SK-N-MC (cell line): Measurements from ENCODE around the gene CARD19.

Source experiments
- DNase-seq: peaks from one replicate; pipeline ENCODE4 v3.0.0-alpha.2; 2011; ENCODE audit warnings: low read depth, low spot score
- H3K27ac ChIP-seq: fragments of 200-600 bp; sonication (generic); 2 replicates; pipeline ENCODE4 v1.5.1; 2016; ENCODE audit warnings: mixed run types
- H3K36me3 ChIP-seq: fragments of 200-600 bp; sonication (generic); 2 replicates; pipeline ENCODE4 v1.6.1; 2017; ENCODE audit warnings: antibody characterized with exemption, low read length, mixed read lengths; ENCODE audit not compliant: insufficient read depth
- H3K4me3 ChIP-seq: fragments of 200-600 bp; sonication (generic); 2 replicates; pipeline ENCODE4 v1.5.1; 2016
- H3K9ac ChIP-seq: fragments of 200-600 bp; sonication (generic); 2 replicates; pipeline ENCODE4 v1.8.0; 2017; ENCODE audit warnings: mixed run types, mixed read lengths; ENCODE audit not compliant: insufficient read length
- H3K9me3 ChIP-seq: fragments of 200-600 bp; sonication (generic); 2 replicates; pipeline ENCODE4 v1.6.1; 2017; ENCODE audit warnings: low read depth, mild to moderate bottlenecking, antibody characterized with exemption, low read length, moderate library complexity, mixed read lengths
- EZH2 ChIP-seq: fragments of 200-600 bp; sonication (generic); IDR thresholded peaks from one replicate; pipeline ENCODE4 v1.6.1; 2017; ENCODE audit warnings: antibody characterized with exemption
- FOXP2 ChIP-seq: optimal IDR thresholded peaks from 2 replicates; pipeline ENCODE3; 2011; ENCODE audit warnings: mild to moderate bottlenecking, moderate library complexity; ENCODE audit not compliant: insufficient read depth; ENCODE audit errors: extremely low read length, control extremely low read depth
- POLR2AphosphoS5 ChIP-seq: IDR thresholded peaks from 2 replicates; pipeline ENCODE4 v1.6.1; 2012; ENCODE audit warnings: mild to moderate bottlenecking, low read depth, low read length, borderline replicate concordance

Gene CARD19

DNA sequence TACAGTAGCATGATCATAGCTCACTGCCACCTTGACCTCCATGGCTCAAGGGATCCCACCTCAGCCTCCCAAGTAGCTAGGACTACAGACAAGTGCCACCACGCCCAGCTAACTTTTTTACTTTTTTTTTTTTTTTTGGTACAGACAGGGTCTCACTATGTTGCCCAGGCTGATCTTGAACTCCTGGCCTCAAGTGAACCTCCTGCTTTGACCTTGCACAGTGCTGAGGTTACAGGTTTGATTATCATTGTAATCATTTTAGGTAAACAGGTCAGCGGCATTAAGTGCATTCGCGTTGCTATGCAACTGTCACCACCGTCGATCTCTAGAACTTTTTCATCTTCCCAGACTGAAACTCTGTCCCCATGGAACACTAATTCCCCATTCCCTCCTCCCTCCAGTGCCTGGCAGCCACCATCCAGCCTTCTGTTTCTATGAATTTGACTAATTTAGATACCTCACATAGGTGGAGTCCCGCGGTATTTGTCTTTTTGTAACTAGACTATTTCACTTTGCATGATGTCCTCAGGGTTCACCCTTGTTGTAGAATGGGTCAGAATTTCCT lies 5.8 kb upstream of the CARD19 start:
- TF ChIP-seq EZH2: no peak
- no peak for TF ChIP-seq FOXP2
- TF ChIP-seq POLR2AphosphoS5: no peak
- Histone ChIP-seq H3K9me3 (no peaks in the 10 kb centered on the region), H3K36me3 (no peaks in the 10 kb centered on the region), H3K9ac (no peak overlapping the region), H3K4me3 (no peak overlapping the region), H3K27ac (no peak overlapping the region)
- DNase-seq: no peak

DNA sequence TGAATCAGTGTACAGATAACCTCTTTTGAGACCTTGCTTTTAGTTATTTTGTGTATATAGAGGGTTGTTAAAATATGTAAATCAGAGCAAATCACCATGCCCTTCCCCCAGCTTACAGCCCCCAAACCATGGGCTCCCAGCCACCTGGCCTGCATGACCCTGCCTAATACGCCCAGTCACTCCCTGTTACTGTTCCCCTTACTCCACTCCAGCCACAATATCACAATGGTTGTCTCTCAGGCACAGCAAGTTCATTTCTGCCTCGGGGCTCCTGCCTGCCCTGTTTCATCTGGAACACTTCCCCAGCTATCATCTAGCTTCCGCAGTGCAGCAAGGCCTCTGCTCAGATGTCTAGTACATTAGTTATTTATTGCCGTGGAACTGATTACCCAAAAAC lies 5.0 kb upstream of the CARD19 start:
- TF ChIP-seq EZH2: no peak
- TF ChIP-seq FOXP2: no peak
- TF ChIP-seq POLR2AphosphoS5: no peak
- no peak overlapping the region for H3K9ac ChIP-seq
- no peak for DNase-seq
- no peaks in the 10 kb centered on the region for H3K9me3 ChIP-seq
- no peak overlapping the region for H3K27ac ChIP-seq
- no peaks in the 10 kb centered on the region for H3K36me3 ChIP-seq
- no peak overlapping the region for H3K4me3 ChIP-seq

DNA sequence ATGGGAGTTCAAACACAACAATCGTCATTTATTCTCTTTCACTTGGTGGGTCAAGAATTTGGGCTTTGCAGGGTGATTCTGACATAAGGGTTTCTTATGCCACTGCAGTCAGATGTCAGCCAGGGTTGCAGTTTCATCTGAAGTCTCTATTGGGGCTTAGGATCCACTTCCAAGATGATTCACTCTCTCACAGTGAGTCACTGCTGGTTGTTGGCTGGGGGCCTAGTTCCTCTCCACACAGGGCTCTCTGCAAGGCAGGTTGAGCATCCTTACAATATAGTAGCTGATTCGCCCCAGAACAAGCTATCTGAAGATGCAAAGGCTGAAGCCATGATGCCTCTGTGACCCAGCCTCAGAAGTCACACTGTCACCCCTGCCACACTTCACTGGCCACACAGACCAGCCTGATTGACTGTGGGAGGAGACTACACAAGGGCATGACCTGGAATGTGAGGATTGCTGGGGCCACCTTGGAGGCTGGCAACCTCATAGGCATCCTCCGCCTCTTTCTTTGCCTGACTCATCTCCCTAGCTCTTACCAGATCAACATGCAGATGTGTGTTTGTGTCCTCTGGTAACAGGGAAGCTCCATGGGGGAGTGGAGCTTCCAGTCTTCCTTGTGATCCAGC lies 4.5 kb upstream of the CARD19 start:
- no peaks in the 10 kb centered on the region for H3K36me3 ChIP-seq
- TF ChIP-seq FOXP2 (no peak), POLR2AphosphoS5 (no peak), EZH2 (no peak)
- H3K27ac ChIP-seq: no peak overlapping the region
- H3K9ac ChIP-seq: no peak overlapping the region
- no peak overlapping the region for H3K4me3 ChIP-seq
- H3K9me3 ChIP-seq: no peaks in the 10 kb centered on the region
- DNase-seq: no peak

DNA sequence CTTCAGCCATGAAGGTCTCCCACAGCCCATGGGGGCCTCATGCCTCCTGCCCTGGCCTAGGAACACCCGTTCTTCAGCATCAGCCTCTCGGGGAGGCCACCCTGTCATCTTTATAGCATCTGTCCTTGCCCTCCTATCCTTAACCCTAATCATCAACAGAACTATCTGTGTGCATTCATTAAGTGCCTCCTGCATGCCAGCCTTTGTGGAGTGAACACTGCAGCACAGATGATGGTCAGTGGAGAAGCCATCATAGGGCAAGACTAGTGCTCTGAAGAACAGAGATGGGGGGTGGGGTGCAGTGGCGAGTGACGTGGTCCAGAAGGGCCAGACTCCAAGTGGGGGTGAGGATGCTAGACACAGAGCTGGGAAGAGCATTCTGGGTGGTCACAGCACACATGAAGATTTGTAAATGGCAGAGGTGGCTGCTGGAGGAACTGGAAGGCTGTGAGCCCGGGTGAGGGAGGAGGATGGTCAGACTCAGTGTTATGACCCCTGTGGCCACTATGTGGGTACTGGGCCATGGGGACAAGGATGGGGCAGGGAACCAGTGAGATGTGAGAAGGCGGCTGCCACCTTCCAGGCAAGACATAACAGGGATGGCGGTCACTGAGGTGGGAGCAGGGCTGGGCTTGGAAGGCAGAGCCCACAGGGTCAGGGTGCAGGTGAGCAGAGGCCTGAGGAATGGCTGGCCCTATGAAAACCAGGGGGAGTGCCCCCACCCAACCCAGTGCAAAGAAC lies 3.6 kb upstream of the CARD19 start:
- H3K27ac ChIP-seq: 0 out of 2 replicates have a peak overlapping the region, but pooled peaks have one; percentile 25
- no peaks in the 10 kb centered on the region for H3K36me3 ChIP-seq
- DNase-seq: no peak
- no peak overlapping the region for H3K9ac ChIP-seq
- no peaks in the 10 kb centered on the region for H3K9me3 ChIP-seq
- H3K4me3 ChIP-seq: no peak overlapping the region
- TF ChIP-seq FOXP2: no peak
- no peak for TF ChIP-seq EZH2
- no peak for TF ChIP-seq POLR2AphosphoS5

DNA sequence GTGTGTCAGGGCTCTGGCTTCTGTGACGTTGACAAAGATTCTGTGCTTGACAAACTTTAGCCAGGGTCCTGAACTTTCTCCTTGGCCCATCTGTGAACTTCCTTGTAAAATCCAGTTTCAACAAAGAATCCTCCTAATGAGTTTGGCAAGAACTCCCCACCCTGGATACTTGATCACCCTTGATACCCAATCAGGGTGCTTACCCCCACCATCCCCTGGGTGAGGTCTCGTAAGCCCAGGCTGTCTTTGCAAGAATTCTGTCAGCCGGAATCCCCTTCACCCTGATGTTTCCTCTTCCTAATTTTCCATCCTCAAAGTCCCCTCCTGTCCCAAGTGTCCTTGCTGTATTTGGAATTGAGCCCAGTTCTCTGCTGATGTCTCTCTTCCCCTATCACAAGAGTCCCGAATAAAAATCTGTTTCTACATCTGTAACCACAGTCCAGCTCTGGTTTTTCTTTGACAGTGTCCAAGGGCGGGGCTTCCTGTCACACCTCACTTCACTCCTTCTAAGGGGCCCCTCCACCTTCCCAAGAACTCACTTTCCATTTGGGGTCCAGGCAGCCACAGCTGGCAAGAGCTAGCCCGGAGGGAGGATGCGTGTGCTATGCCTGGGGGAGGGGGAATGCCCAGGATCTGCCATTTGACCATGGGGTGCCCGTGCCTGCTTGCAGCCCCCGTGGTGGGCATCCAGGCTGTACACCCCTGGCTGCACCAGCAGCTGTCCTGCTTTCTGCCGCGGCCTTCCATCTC lies 2.7 kb upstream of the CARD19 start:
- TF ChIP-seq POLR2AphosphoS5: no peak
- no peak for TF ChIP-seq FOXP2
- no peak for TF ChIP-seq EZH2
- 0 out of 2 replicates have a peak overlapping the region, but pooled peaks have one; percentile 25 for H3K27ac ChIP-seq
- H3K9me3 ChIP-seq: no peaks in the 10 kb centered on the region
- no peaks in the 10 kb centered on the region for H3K36me3 ChIP-seq
- no peak overlapping the region for H3K4me3 ChIP-seq
- DNase-seq: no peak
- H3K9ac ChIP-seq: no peak overlapping the region

DNA sequence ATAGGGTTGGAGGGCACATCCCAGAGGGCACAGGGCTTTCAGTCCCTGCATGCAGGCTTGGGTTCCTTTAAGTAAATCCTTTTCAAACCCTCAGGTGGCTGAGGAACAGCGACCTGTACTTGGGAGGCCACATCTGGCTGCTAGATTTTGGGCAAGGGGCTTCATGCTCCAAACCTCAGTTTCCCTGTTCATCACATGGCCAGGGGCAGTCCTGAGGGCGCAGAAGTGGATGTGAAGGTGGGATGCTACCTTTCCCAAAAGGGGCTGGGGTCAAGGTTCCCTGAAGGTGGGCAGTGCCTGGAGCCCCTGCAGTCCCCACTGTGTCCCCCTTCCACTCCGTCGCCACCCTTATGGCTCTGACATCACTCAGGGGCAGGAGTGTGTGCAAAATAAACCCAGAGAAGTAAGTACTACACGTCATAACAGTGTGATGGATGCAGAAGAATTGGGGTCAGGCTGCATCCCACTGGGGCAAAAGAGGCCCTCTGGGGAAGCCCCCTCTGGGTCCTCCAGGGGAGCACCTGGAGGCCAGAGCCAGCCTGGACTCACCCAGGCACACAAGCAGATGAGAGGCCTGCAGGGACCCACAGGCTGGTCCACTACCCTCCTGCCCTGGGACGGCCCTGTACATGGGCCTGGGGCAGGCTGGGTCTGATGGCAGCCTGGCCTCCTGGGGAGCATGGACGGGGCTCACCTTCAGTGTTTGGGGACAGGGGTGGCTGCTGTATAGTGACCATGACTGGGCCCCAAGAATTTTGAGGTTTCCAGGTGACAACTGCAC lies 1.9 kb upstream of the CARD19 start:
- no peaks in the 10 kb centered on the region for H3K36me3 ChIP-seq
- H3K9me3 ChIP-seq: no peaks in the 10 kb centered on the region
- H3K27ac ChIP-seq: no peak overlapping the region
- H3K9ac ChIP-seq: no peak overlapping the region
- no peak for DNase-seq
- no peak for TF ChIP-seq EZH2
- TF ChIP-seq POLR2AphosphoS5: no peak
- TF ChIP-seq FOXP2: no peak
- no peak overlapping the region for H3K4me3 ChIP-seq

DNA sequence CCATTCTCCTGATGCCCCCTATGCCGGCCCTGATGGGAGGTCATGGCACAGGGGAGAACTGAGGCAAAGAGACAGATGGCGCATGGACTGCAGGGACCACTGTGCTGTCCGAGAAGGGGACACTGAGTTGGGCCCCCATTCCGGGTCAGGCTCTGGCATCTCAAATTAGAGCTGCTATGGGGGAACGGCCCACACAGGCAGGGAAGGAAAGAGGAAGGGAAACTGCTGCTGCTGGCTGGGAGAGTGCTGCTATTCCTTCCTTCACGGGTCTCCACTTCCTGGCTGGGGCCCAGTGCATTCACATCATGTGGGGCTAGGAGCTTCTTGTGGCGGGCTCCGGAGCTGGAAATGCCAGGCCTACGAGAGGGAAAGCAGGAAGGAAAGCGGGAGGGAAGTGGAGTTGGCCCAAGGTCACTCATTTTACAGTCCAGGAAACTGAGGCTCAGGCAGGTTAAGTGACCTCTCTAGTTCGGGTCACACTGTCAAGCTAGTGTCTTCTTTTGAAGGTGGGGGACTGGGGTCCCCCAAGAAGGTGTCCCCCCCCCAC lies 1.3 kb upstream of the CARD19 start:
- TF ChIP-seq EZH2 (no peak), FOXP2 (no peak), POLR2AphosphoS5 (no peak)
- Histone ChIP-seq H3K9me3 (no peaks in the 10 kb centered on the region), H3K36me3 (no peaks in the 10 kb centered on the region), H3K27ac (peak overlapping the region; percentile 91), H3K4me3 (peak overlapping the region; percentile 85), H3K9ac (peak overlapping the region; percentile 87)
- no peak for DNase-seq
